LNCaP clone FGC (cell line): ENCODE results near the gene HMOX1.
"Not testable (repeated sequence)": the region's sequence is repeated elsewhere in the genome, so short reads cannot be mapped to it uniquely, and the experiment has no call there.

ENCODE experiments used
- DNase-seq: peaks from one replicate; pipeline ENCODE4 v3.0.0-alpha.2; 2011; ENCODE audit warnings: low read depth
- H3K4me3 ChIP-seq: 2 replicates; pipeline ENCODE4 v1.5.1; 2011; ENCODE audit warnings: mild to moderate bottlenecking, low read depth, low read length, control low read depth
- TF ChIP-seq, protein P1 (sequence below): IDR thresholded peaks from 2 replicates; pipeline ENCODE4 v1.5.1; 2012; ENCODE audit warnings: mild to moderate bottlenecking; ENCODE audit not compliant: control insufficient read depth, insufficient read depth; ENCODE audit errors: extremely low read depth

HMOX1 gene

DNA sequence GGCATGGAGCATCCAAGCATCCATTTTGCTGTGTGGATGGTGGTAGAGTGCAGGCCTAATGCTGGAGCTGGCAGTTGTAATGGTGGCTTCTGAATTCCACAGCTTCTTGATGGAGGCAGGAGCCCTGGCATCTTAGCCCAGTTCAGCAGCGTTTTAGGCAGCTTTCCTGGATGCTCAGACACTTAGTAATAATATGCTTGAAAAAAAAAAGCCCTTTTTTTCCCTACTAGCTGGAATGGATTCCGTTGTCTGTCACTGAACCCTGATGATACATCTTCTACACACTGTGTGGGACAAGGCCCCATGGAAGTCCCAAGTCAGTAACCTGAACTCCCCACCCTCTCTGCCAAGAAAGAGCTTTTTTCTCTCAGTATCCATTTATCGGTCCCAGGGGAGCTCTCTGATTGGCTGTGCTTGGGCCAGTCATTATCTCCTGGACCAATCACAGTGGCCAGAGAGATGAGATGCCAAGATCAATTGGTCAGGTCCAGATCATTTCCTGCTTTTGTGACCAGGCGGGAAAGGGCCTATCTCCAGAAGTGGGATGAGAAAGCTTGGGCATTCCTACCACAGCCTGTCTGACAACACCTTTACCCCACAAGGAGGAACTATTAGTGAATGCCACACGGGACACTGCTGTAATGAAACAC lies 53.3 kb downstream of the HMOX1 start:
- TF ChIP-seq, protein P1, sequence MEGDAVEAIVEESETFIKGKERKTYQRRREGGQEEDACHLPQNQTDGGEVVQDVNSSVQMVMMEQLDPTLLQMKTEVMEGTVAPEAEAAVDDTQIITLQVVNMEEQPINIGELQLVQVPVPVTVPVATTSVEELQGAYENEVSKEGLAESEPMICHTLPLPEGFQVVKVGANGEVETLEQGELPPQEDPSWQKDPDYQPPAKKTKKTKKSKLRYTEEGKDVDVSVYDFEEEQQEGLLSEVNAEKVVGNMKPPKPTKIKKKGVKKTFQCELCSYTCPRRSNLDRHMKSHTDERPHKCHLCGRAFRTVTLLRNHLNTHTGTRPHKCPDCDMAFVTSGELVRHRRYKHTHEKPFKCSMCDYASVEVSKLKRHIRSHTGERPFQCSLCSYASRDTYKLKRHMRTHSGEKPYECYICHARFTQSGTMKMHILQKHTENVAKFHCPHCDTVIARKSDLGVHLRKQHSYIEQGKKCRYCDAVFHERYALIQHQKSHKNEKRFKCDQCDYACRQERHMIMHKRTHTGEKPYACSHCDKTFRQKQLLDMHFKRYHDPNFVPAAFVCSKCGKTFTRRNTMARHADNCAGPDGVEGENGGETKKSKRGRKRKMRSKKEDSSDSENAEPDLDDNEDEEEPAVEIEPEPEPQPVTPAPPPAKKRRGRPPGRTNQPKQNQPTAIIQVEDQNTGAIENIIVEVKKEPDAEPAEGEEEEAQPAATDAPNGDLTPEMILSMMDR = no peak
- no peak overlapping the region for H3K4me3 ChIP-seq
- no peak for DNase-seq

DNA sequence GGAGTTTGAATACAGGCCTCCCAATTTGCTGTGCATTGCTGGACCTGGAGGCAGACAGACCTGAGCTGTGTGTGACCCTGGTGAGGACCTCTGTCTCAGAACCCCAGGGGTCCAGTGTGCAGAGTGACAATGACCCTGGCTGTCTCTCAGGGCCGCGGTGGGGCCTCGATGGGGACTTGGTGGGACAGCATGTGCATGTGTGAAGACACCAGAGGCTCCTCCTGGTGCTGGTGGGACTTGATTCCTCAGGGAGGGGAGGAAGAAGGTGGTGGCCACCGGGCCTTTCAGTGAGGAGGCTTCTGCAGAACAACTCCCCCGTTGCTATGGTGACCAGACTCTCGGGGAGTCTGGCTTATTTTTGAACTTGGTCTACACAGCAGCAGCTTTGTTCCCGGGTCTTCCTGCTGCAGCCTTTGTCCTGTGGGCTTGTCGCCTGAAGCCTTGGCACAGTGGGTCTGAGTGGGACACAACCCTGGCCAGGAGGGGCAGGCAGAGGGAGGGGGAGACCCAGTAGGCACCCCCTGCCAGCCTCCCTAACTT lies 54.4 kb downstream of the HMOX1 start:
- TF ChIP-seq, protein P1 = no peak
- DNase-seq = no peak
- no peak overlapping the region for H3K4me3 ChIP-seq

DNA sequence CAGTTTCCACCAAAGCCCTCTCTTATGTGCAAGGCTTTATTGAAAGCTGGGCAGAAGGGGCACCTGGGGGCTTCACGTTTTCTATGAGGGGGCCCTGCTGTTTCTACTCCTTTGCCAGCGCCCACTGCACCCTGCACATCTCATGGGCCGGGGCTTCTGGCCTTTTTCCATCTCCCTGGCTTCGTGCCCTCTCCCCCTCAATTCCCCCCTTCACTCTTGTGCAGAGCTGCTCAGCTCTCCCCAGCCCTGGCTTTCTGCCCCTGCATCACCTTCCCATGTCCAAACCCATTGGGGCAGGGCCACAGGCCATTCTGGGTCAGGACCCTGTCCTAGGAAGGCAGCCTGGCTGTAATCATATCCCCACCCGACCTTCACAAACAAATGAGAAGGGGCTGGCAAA lies 55.5 kb downstream of the HMOX1 start:
- TF ChIP-seq, protein P1 = no peak
- H3K4me3 ChIP-seq = no peak overlapping the region
- no peak for DNase-seq

DNA sequence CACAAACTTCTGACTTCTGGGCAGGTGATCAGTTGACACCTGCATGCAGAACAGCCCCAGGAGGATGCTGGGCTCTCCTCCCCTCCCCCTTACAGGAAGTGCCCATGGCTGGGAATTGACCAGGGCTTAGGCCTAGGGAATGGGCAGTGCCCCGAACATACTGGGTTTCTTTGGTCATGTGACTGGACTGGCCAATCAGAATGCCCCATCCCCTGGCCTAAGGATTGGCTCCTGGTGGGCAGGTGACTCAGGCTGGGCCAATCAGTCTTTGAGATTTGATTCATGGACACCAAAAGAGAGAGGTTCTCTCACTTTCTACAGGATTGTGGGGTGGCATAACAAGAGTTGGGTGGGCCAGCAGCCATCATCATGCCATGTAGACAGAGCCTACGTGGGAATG lies 56.2 kb downstream of the HMOX1 start:
- DNase-seq = no peak
- no peak overlapping the region for H3K4me3 ChIP-seq
- TF ChIP-seq, protein P1 = no peak

DNA sequence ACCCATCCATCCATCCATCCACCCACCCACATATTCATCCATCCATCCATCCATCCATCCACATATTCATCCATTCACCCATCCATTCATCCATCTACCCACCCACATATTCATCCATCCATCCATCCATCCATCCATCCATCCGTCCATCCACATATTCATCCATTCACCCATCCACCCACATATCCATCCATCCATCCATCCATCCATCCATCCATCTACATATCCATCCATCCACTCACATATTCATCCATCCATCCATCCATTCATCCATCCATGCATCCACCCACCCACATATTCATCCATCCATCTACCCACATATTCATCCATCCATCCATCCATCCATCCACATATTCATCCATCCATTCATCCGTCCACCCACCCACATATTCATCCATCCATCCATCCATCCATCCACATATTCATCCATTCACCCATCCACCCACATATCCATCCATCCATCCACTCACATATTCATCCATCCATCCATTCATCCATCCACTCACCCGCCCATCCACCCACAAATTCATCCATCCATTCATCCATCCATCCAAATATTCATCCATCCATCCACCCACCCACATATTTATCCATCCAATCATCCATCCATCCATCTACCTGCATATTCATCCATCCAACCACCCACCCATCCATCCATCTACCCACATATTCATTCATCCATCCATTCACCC lies 57.9 kb downstream of the HMOX1 start:
- not testable (repeated sequence) for H3K4me3 ChIP-seq, DNase-seq

DNA sequence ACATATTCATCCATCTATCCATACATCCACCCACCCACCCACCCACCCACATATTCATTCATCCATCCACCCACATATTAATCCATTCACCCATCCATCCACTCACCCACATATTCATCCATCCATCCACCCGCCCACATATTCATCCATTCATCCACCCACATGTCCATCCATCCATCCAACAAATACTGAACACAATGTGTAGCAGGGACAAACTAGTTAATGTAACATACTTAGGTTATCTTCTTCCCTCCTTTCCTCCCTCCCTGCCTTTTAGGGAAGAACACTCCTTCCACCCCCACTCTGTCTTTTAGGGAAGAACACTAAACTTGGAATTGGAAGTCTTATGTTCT lies 58.4 kb downstream of the HMOX1 start:
- DNase-seq = no peak
- H3K4me3 ChIP-seq = no peak overlapping the region
- TF ChIP-seq, protein P1 = no peak

DNA sequence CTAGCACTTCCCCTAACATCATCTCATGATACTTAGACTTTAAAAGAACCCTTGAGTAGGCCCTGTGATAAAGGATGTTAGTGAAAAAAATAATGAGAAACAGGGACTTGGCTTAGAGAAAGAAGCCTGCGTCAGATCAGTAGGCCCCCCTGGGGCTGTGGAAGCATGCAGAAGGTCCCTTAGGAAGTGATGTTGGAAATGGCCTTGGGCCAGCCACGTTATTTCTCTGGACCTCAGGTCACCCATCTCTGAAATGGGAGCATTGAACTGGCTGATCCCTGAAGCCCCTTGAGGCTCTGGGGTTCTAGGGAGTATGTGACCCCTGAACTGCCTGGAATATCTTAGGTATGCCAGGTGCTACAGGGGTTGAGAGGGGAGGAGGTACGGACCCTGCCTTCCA lies 59.2 kb downstream of the HMOX1 start:
- no peak overlapping the region for H3K4me3 ChIP-seq
- TF ChIP-seq, protein P1 = no peak
- DNase-seq = no peak
